Liver (tissue), 9 donors: Measurements from ENCODE around the gene RAPSN. TPM values are rescaled to one million over a fixed set of nuclear protein-coding genes. Genes with fewer than 3 reads are reported as not detected.

Experiments used
- DNase-seq: peaks from one replicate; pipeline ENCODE4 v3.0.0-alpha.2; 2017; ENCODE audit warnings: low spot score
- H3K27ac ChIP-seq, 2 donors: one replicate each; pipeline ENCODE4 v1.7.0; 2013; ENCODE audit warnings: inconsistent platforms in 2 of 2, low read length in 2 of 2, control low read depth in 1 of 2, low read depth in 1 of 2, mild to moderate bottlenecking in 1 of 2
- H3K27me3 ChIP-seq, 4 donors: one replicate each; pipeline versions ENCODE4 v1.6.1 to v1.7.0; 2013; ENCODE audit warnings: low read length in 3 of 4, inconsistent platforms in 1 of 4, mild to moderate bottlenecking in 1 of 4, moderate library complexity in 1 of 4; ENCODE audit not compliant: control insufficient read depth in 4 of 4, insufficient read depth in 4 of 4
- H3K36me3 ChIP-seq, 4 donors: one replicate each; pipeline versions ENCODE4 v1.6.1 to v1.7.0; 2013; ENCODE audit warnings: low read length in 3 of 4, mild to moderate bottlenecking in 3 of 4, low read depth in 1 of 4, moderate library complexity in 1 of 4; ENCODE audit not compliant: control insufficient read depth in 4 of 4, insufficient read depth in 3 of 4
- H3K4me1 ChIP-seq, 4 donors: one replicate each; pipeline versions ENCODE4 v1.6.1 to v1.7.0; 2013; ENCODE audit warnings: low read length in 3 of 4, mild to moderate bottlenecking in 3 of 4, moderate library complexity in 1 of 4; ENCODE audit not compliant: control insufficient read depth in 4 of 4, insufficient read depth in 4 of 4
- H3K4me3 ChIP-seq, 3 donors: one replicate each; pipeline versions ENCODE4 v1.6.1 to v1.7.0; 2013; ENCODE audit warnings: low read length in 3 of 3, control low read depth in 1 of 3, low read depth in 1 of 3, mild to moderate bottlenecking in 1 of 3
- H3K9ac ChIP-seq, 2 donors: one replicate each; pipeline ENCODE4 v1.7.0; 2013; ENCODE audit warnings: low read length in 2 of 2, mild to moderate bottlenecking in 2 of 2, moderate library complexity in 2 of 2, control low read depth in 1 of 2, low read depth in 1 of 2
- H3K9me3 ChIP-seq, 4 donors: one replicate each; pipeline versions ENCODE4 v1.6.1 to v1.7.0; 2013; ENCODE audit warnings: low read length in 3 of 4; ENCODE audit not compliant: control insufficient read depth in 4 of 4
- EGR1 ChIP-seq, 2 donors: IDR thresholded peaks; 2 replicates each; pipeline ENCODE4 v1.6.1; 2016 to 2018; ENCODE audit warnings: antibody characterized with exemption in 2 of 2, low read depth in 2 of 2
- FOXA1 ChIP-seq: IDR thresholded peaks from 2 replicates; pipeline ENCODE4 v1.6.1; 2016; ENCODE audit warnings: antibody characterized with exemption
- FOXA2 ChIP-seq: IDR thresholded peaks from 2 replicates; pipeline ENCODE4 v1.6.1; 2016; ENCODE audit warnings: antibody characterized with exemption
- GABPA ChIP-seq, 2 donors: IDR thresholded peaks in 1 of 2; conservative IDR thresholded peaks in 1 of 2; 2 replicates each; pipeline ENCODE4 v1.6.1; 2016; ENCODE audit warnings: antibody characterized with exemption in 2 of 2, mild to moderate bottlenecking in 1 of 2, moderate library complexity in 1 of 2
- HNF4A ChIP-seq, 2 donors: conservative IDR thresholded peaks; 2 replicates each; pipeline ENCODE4 v1.6.1; 2016; ENCODE audit warnings: antibody characterized with exemption in 2 of 2, mild to moderate bottlenecking in 2 of 2
- HNF4G ChIP-seq: IDR thresholded peaks from 2 replicates; pipeline ENCODE4 v1.6.1; 2016; ENCODE audit warnings: antibody characterized with exemption
- JUND ChIP-seq, 2 donors: IDR thresholded peaks; 2 replicates each; pipeline ENCODE4 v1.6.1; 2016; ENCODE audit warnings: antibody characterized with exemption in 2 of 2
- MAX ChIP-seq: IDR thresholded peaks from 2 replicates; pipeline ENCODE4 v1.6.1; 2016; ENCODE audit warnings: antibody characterized with exemption
- NR2F2 ChIP-seq: IDR thresholded peaks from 2 replicates; pipeline ENCODE4 v1.6.1; 2016; ENCODE audit warnings: antibody characterized with exemption
- RAD21 ChIP-seq, 2 donors: IDR thresholded peaks; 2 replicates each; pipeline ENCODE4 v1.6.1; 2016; ENCODE audit warnings: antibody characterized with exemption in 2 of 2, mild to moderate bottlenecking in 2 of 2
- RXRA ChIP-seq, 2 donors: IDR thresholded peaks; 2 replicates each; pipeline ENCODE4 v1.6.1; 2017 to 2018; ENCODE audit warnings: antibody characterized with exemption in 2 of 2, mild to moderate bottlenecking in 1 of 2
- SP1 ChIP-seq: IDR thresholded peaks from 2 replicates; pipeline ENCODE4 v1.6.1; 2018; ENCODE audit warnings: antibody characterized with exemption, mild to moderate bottlenecking
- TAF1 ChIP-seq: conservative IDR thresholded peaks from 2 replicates; pipeline ENCODE4 v1.6.1; 2016; ENCODE audit warnings: antibody characterized with exemption, mild to moderate bottlenecking
- YY1 ChIP-seq: IDR thresholded peaks from 2 replicates; pipeline ENCODE4 v1.6.1; 2016; ENCODE audit warnings: antibody characterized with exemption, mild to moderate bottlenecking
- ZBTB33 ChIP-seq: IDR thresholded peaks from 2 replicates; pipeline ENCODE4 v1.6.1; 2016; ENCODE audit warnings: antibody characterized with exemption
- WGBS: extraction: QIAGEN DNeasy Blood & Tissue Kit; methylation state at CpG from one replicate; pipeline ENCODE4 v1.1.7; 2013; 5-methylcytosine and 5-hydroxymethylcytosine counted together
- polyA plus RNA-seq, 2 donors: library from polyadenylated mRNA; stranded (reverse) in 1 of 2; unstranded in 1 of 2; fragments of 200-250 nt in 1 of 2; fragments of >200 nt in 1 of 2; fragmentation: Nextera tagmentation in 1 of 2; extraction: Ambion mirVana in 1 of 2; gene quantifications; one replicate each; pipeline versions ENCODE4 v1.2.1 to v1.2.3, GENCODE V29; 2013 to 2015
- total RNA-seq, 2 donors: library from RNA; depleted of rRNA; stranded (reverse); fragments of >200 nt; gene quantifications; one replicate each; pipeline ENCODE4 v1.2.3, GENCODE V29; 2014
- TF ChIP-seq, protein P1 (sequence below): IDR thresholded peaks from 2 replicates; pipeline ENCODE4 v1.6.1; 2016; ENCODE audit warnings: antibody characterized with exemption, mild to moderate bottlenecking
- TF ChIP-seq, protein P2 (sequence below): IDR thresholded peaks from 2 replicates; pipeline ENCODE4 v1.6.1; 2016; ENCODE audit warnings: antibody characterized with exemption
- donor health status: healthy.
- donor health status: healthy.
- donor health status: healthy.
- donor health status: healthy.
- donor health status: healthy.

RAPSN gene
- total and polyA plus RNA-seq, 4 donors, result 0.12 to 0.59 (median 0.28) TPM; not detected in 1

GRCh38 chr11:47415091-47415854, 33.7 kb downstream of the RAPSN start:
- WGBS, result 91% methylated on average over 31 of the region's 31 CpGs
- no peak for DNase-seq

GRCh38 chr11:47414685-47415070, 34.3 kb downstream of the RAPSN start:
- no peaks in the 10 kb centered on the region for H3K9me3 ChIP-seq
- peaks cover 0 to 44% (median 15%) of the 10 kb centered on the region in 4 donors for H3K36me3 ChIP-seq
- no peak overlapping the region for H3K27ac ChIP-seq
- H3K27me3 ChIP-seq, result no peaks in the 10 kb centered on the region
- no peak overlapping the region for H3K9ac ChIP-seq
- 91% methylated on average over 19 of the region's 19 CpGs for WGBS
- peaks cover 0 to under 1% (median 0%) of the 10 kb centered on the region in 4 donors for H3K4me1 ChIP-seq
- no peak overlapping the region for H3K4me3 ChIP-seq
- DNase-seq, result no peak
- TF ChIP-seq NR2F2 (no peak), HNF4A (conservative IDR thresholded peaks at IDR 0.05) (no peak), EGR1 (IDR thresholded peaks at IDR 0.05; ENCODE audit: low read depth in 2 of 2) (no peak), GABPA (IDR thresholded peaks at IDR 0.05 in 1 of 2, conservative IDR thresholded peaks at IDR 0.05 in 1 of 2) (no peak), YY1 (no peak), SP1 (no peak), RXRA (IDR thresholded peaks at IDR 0.05) (no peak), JUND (IDR thresholded peaks at IDR 0.05) (no peak), MAX (no peak), HNF4G (no peak), RAD21 (IDR thresholded peaks at IDR 0.05) (no peak)
- TF ChIP-seq, protein P1, sequence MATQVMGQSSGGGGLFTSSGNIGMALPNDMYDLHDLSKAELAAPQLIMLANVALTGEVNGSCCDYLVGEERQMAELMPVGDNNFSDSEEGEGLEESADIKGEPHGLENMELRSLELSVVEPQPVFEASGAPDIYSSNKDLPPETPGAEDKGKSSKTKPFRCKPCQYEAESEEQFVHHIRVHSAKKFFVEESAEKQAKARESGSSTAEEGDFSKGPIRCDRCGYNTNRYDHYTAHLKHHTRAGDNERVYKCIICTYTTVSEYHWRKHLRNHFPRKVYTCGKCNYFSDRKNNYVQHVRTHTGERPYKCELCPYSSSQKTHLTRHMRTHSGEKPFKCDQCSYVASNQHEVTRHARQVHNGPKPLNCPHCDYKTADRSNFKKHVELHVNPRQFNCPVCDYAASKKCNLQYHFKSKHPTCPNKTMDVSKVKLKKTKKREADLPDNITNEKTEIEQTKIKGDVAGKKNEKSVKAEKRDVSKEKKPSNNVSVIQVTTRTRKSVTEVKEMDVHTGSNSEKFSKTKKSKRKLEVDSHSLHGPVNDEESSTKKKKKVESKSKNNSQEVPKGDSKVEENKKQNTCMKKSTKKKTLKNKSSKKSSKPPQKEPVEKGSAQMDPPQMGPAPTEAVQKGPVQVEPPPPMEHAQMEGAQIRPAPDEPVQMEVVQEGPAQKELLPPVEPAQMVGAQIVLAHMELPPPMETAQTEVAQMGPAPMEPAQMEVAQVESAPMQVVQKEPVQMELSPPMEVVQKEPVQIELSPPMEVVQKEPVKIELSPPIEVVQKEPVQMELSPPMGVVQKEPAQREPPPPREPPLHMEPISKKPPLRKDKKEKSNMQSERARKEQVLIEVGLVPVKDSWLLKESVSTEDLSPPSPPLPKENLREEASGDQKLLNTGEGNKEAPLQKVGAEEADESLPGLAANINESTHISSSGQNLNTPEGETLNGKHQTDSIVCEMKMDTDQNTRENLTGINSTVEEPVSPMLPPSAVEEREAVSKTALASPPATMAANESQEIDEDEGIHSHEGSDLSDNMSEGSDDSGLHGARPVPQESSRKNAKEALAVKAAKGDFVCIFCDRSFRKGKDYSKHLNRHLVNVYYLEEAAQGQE, result no peak

More at GRCh38 chr11:47415091-47415854, 33.7 kb downstream of the RAPSN start:
- Histone ChIP-seq H3K4me3 (no peak overlapping the region), H3K9ac (no peak overlapping the region), H3K36me3 (peaks cover 4 to 49% (median 19%) of the 10 kb centered on the region in 4 donors), H3K9me3 (no peaks in the 10 kb centered on the region), H3K27ac (no peak overlapping the region), H3K27me3 (no peaks in the 10 kb centered on the region), H3K4me1 (no peaks in the 10 kb centered on the region)
- TF ChIP-seq TAF1 (no peak), GABPA (IDR thresholded peaks at IDR 0.05 in 1 of 2, conservative IDR thresholded peaks at IDR 0.05 in 1 of 2) (no peak), EGR1 (IDR thresholded peaks at IDR 0.05; ENCODE audit: low read depth in 2 of 2) (no peak), ZBTB33 (no peak), FOXA2 (no peak), YY1 (no peak), MAX (no peak), RXRA (IDR thresholded peaks at IDR 0.05) (no peak), FOXA1 (no peak), SP1 (no peak), RAD21 (IDR thresholded peaks at IDR 0.05) (no peak)
- TF ChIP-seq, protein P2, sequence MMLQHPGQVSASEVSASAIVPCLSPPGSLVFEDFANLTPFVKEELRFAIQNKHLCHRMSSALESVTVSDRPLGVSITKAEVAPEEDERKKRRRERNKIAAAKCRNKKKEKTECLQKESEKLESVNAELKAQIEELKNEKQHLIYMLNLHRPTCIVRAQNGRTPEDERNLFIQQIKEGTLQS, result no peak
- TF ChIP-seq, protein P1, result no peak
